MM.1S (cell line): ENCODE data around the gene GPSM1.

ENCODE experiments used
- CTCF ChIP-seq: fragments of 300-600 bp; sonication (generic); IDR thresholded peaks from 2 replicates; pipeline ENCODE4 v1.5.1; 2016; ENCODE audit warnings: antibody characterized with exemption, low read length, mixed read lengths
- EZH2 ChIP-seq: fragments of 300-600 bp; sonication (generic); optimal IDR thresholded peaks from 2 replicates; pipeline ENCODE3; 2017; ENCODE audit warnings: low read depth, mild to moderate bottlenecking, antibody characterized with exemption, low read length, mixed read lengths
- EZH2phosphoT487 ChIP-seq: fragments of 300-600 bp; sonication (generic); IDR thresholded peaks from 2 replicates; pipeline ENCODE4 v1.6.1; 2018; ENCODE audit warnings: antibody characterized with exemption, low read length

- TF ChIP-seq CTCF (no peak), EZH2phosphoT487 (no peak), EZH2 (no peak)
Observed at GRCh38 chr9:136300866-136301265, 26.5 kb upstream of the GPSM1 start.
